Ovary (tissue), 9 donors: ENCODE data around the gene CYP2W1. TPM values are rescaled to one million over a fixed set of nuclear protein-coding genes. Genes with fewer than 3 reads are reported as not detected.

Experiments used
- DNase-seq, 5 donors: peaks; one replicate each; pipeline ENCODE4 v3.0.0-alpha.2; 2019 to 2020
- H3K27ac ChIP-seq, 2 donors: fragments of 200-600 bp; one replicate each; pipeline versions ENCODE4 v1.5.1 to v1.8.0; 2019 to 2022
- H3K27me3 ChIP-seq: fragments of 200-600 bp; one replicate; pipeline ENCODE4 v1.8.0; 2022
- H3K36me3 ChIP-seq: fragments of 200-600 bp; sonication (generic); one replicate; pipeline ENCODE4 v1.5.1; 2019
- H3K4me1 ChIP-seq: one replicate; pipeline ENCODE4 v1.8.1; 2013; ENCODE audit warnings: mild to moderate bottlenecking, moderate library complexity; ENCODE audit not compliant: insufficient read depth
- H3K4me3 ChIP-seq: fragments of 200-600 bp; sonication (generic); one replicate; pipeline ENCODE4 v1.5.1; 2017
- H3K9me3 ChIP-seq, 2 donors: fragments of 200-600 bp in 1 of 2; sonication (generic) in 1 of 2; one replicate each; pipeline versions ENCODE4 v1.5.1 to v1.8.1; 2013 to 2019; ENCODE audit warnings: mild to moderate bottlenecking in 1 of 2, moderate library complexity in 1 of 2
- CTCF ChIP-seq, 3 donors: fragments of 450-650 bp in 2 of 3; fragments of 200-600 bp in 1 of 3; IDR thresholded peaks; one replicate each; pipeline versions ENCODE4 v1.5.1 to v1.8.0; 2016 to 2022; ENCODE audit warnings: antibody characterized with exemption in 3 of 3, mild to moderate bottlenecking in 1 of 3
- EP300 ChIP-seq: sonication (generic); formaldehyde crosslinking; IDR thresholded peaks from one replicate; pipeline ENCODE4 v1.6.1; 2017; ENCODE audit warnings: antibody characterized with exemption
- POLR2A ChIP-seq: fragments of 450-650 bp; IDR thresholded peaks from one replicate; pipeline ENCODE4 v1.6.1; 2017; ENCODE audit warnings: antibody characterized with exemption, mild to moderate bottlenecking, moderate library complexity
- WGBS, 3 donors: extraction: QIAGEN DNeasy Blood & Tissue Kit in 1 of 3; methylation state at CpG; one replicate each; pipeline versions ENCODE4 v1.1.5 to v1.1.7; 2013 to 2017; 5-methylcytosine and 5-hydroxymethylcytosine counted together
- intact Hi-C, 4 donors: fragments of 100-400 bp; cut with DNase I; formaldehyde crosslinking; loops; one replicate each; pipeline versions ENCODE4 v1.11.0 to v1.15.1; 2022 to 2023
- polyA plus RNA-seq, 2 donors: library from polyadenylated mRNA; stranded (reverse); fragments of 200-250 nt in 1 of 2; fragments of 350-450 nt in 1 of 2; fragmentation: Illumina TruSeq in 1 of 2; extraction: RNeasy Lipid Tissue Mini Kit (QIAGEN cat#74804) in 1 of 2; gene quantifications; one replicate each; pipeline ENCODE4 v1.2.3, GENCODE V29; 2013 to 2014
- total RNA-seq, 7 donors: library from RNA; depleted of rRNA in 2 of 7; stranded (reverse); fragments of >200 nt in 2 of 7; fragmentation: NEBNext Ultra II Directional in 3 of 7; extraction: Animal tissue kit (Norgen Biotek cat#: 25700) in 3 of 7; gene quantifications; one replicate each; pipeline versions ENCODE4 v1.1.0 to v1.2.4, GENCODE V29; 2016 to 2023
- donor health status: DM: no; HTN: no; CAD: no; lungs with moderate emphysema.
- donor health status: DM: no; HTN: no; CAD: no.
- donor health status: Bipolar disorder and iron deficiency.
- donor health status: DM: yes; HTN: yes; CAD: no.
- donor health status: DM: no; HTN: no; CAD: no.
- donor health status: DM: yes; HTN: yes; CAD: no.

CYP2W1 gene
- total and polyA plus RNA-seq, 9 donors = 0.64 to 5.2 (median 2.7) TPM; not detected in 2

GRCh38 chr7:1021931-1022330, 39.0 kb downstream of the CYP2W1 start:
- no peak for DNase-seq
- no peak overlapping the region for H3K27ac ChIP-seq
- no peak overlapping the region for H3K4me3 ChIP-seq
- H3K36me3 ChIP-seq = no peaks in the 10 kb centered on the region
- no peaks in the 10 kb centered on the region for H3K9me3 ChIP-seq
- WGBS, 3 donors = 93 to 97% (median 97%) methylated on average over 22 to 25 of the region's 25 CpGs
- no peak for TF ChIP-seq CTCF (IDR thresholded peaks at IDR 0.05)
- TF ChIP-seq EP300 = no peak
- no peak for TF ChIP-seq POLR2A
- H3K27me3 ChIP-seq = no peaks in the 10 kb centered on the region
- intact Hi-C loops = no loop called here
- H3K4me1 ChIP-seq = peaks cover 4% of the 10 kb centered on the region

- Histone ChIP-seq H3K36me3 (no peaks in the 10 kb centered on the region), H3K27me3 (no peaks in the 10 kb centered on the region), H3K9me3 (no peaks in the 10 kb centered on the region), H3K4me1 (peaks cover 4% of the 10 kb centered on the region), H3K4me3 (no peak overlapping the region), H3K27ac (no peak overlapping the region)
- no peak for TF ChIP-seq EP300
- no peak for TF ChIP-seq POLR2A
- no peak for TF ChIP-seq CTCF (IDR thresholded peaks at IDR 0.05)
- intact Hi-C loops = no loop called here
- DNase-seq = no peak
- WGBS, 3 donors = 92 to 95% (median 94%) methylated on average over 17 of the region's 17 CpGs
Measured at GRCh38 chr7:1022356-1022755, 39.4 kb downstream of the CYP2W1 start.

DNA sequence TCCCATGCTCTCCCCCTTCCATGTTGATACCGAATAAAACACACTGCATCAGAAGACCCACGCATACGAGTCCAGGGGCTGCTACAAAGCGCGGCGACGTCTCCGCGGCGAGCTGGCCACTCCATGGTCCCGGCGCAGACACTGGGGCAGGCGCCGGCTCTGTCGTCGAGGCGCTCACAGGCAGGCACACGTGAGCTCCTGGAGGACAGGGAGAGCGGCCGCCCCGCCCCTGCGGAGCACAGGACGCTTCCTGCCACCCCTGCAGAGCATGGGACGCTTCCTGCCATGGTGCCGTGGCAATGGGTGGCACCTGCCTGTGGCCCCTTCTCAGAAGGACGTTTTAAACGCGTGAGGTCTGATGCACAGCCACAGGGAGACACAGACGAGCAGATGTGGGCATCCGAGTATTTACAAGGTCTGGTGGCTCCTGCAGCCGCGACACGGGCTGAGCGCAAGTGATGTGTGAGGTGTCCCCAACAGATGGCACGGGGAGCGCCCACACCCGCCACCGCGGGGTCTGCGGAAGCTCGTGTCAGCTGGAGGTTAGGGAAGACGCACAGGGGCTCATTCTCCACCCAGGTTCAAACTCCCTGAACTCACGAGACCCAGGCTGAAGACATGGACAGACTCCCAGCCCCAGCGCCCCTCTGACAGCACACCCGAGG, 40.0 kb downstream of the CYP2W1 start:
- H3K27me3 ChIP-seq = no peaks in the 10 kb centered on the region
- TF ChIP-seq CTCF (IDR thresholded peaks at IDR 0.05) (no peak), EP300 (no peak), POLR2A (no peak)
- no peak overlapping the region for H3K4me3 ChIP-seq
- DNase-seq = no peak
- H3K27ac ChIP-seq = no peak overlapping the region
- no peaks in the 10 kb centered on the region for H3K36me3 ChIP-seq
- intact Hi-C loops = no loop called here
- peaks cover 4% of the 10 kb centered on the region for H3K4me1 ChIP-seq
- WGBS, 3 donors = 92 to 95% (median 94%) methylated on average over 45 of the region's 45 CpGs
- no peaks in the 10 kb centered on the region for H3K9me3 ChIP-seq

GRCh38 chr7:1024331-1024841, 41.4 kb downstream of the CYP2W1 start:
- H3K27ac ChIP-seq = no peak overlapping the region

More at GRCh38 chr7:1024331-1024841, 41.4 kb downstream of the CYP2W1 start:
- no peak overlapping the region for H3K4me3 ChIP-seq
- DNase-seq = no peak
- no peaks in the 10 kb centered on the region for H3K36me3 ChIP-seq
- intact Hi-C loops = no loop called here
- no peaks in the 10 kb centered on the region for H3K27me3 ChIP-seq
- no peak for TF ChIP-seq CTCF (IDR thresholded peaks at IDR 0.05)
- no peak for TF ChIP-seq EP300
- TF ChIP-seq POLR2A = no peak
- H3K4me1 ChIP-seq = peaks cover 3% of the 10 kb centered on the region
- H3K9me3 ChIP-seq = no peaks in the 10 kb centered on the region
- WGBS, 3 donors = 83 to 86% (median 83%) methylated on average over 15 of the region's 15 CpGs
